ENCODE measurements around the gene HSPA2.
"Not testable (repeated sequence)": the region's sequence is repeated elsewhere in the genome, so short reads cannot be mapped to it uniquely, and the experiment has no call there.

Gene HSPA2

GRCh38 chr14:64515053-64515452, 25.5 kb upstream of the HSPA2 start:
- no peak overlapping the region for H3K4me3 ChIP-seq (ENCODE audit: low read depth, low read length)
- TF ChIP-seq CTCF (IDR thresholded peaks at IDR 0.05; ENCODE audit: borderline replicate concordance, insufficient read depth, low read depth, low read length), result no peak

- H3K4me3 ChIP-seq (ENCODE audit: low read depth, low read length), result no peak overlapping the region
- TF ChIP-seq CTCF (IDR thresholded peaks at IDR 0.05; ENCODE audit: borderline replicate concordance, insufficient read depth, low read depth, low read length), result no peak
These were observed 23.6 kb upstream of the HSPA2 start for GRCh38 chr14:64516969-64517368.

- H3K4me3 ChIP-seq (ENCODE audit: low read depth, low read length), result not testable (repeated sequence)
These were observed 22.9 kb upstream of the HSPA2 start for GRCh38 chr14:64517667-64518066.

GRCh38 chr14:64518229-64518628, 22.3 kb upstream of the HSPA2 start:
- H3K4me3 ChIP-seq (ENCODE audit: low read depth, low read length), result no peak overlapping the region
- no peak for TF ChIP-seq CTCF (IDR thresholded peaks at IDR 0.05; ENCODE audit: borderline replicate concordance, insufficient read depth, low read depth, low read length)

- TF ChIP-seq CTCF (IDR thresholded peaks at IDR 0.05; ENCODE audit: borderline replicate concordance, insufficient read depth, low read depth, low read length), result no peak
These were observed 19.8 kb upstream of the HSPA2 start for GRCh38 chr14:64520699-64521098.

GRCh38 chr14:64522591-64523355, 17.8 kb upstream of the HSPA2 start:
- no peak overlapping the region for H3K4me3 ChIP-seq (ENCODE audit: low read depth, low read length)
- TF ChIP-seq CTCF (IDR thresholded peaks at IDR 0.05; ENCODE audit: borderline replicate concordance, insufficient read depth, low read depth, low read length), result no peak

More at GRCh38 chr14:64520699-64521098, 19.8 kb upstream of the HSPA2 start:
- no peak overlapping the region for H3K4me3 ChIP-seq (ENCODE audit: low read depth, low read length)

- no peak for TF ChIP-seq CTCF (IDR thresholded peaks at IDR 0.05; ENCODE audit: borderline replicate concordance, insufficient read depth, low read depth, low read length)
- no peak overlapping the region for H3K4me3 ChIP-seq (ENCODE audit: low read depth, low read length)
These were observed 15.2 kb upstream of the HSPA2 start for GRCh38 chr14:64525354-64525753.
